Measurements from ENCODE around the gene KIF25.

- TF ChIP-seq EP300 (conservative IDR thresholded peaks at IDR 0.05; ENCODE audit: poor library complexity, severe bottlenecking) (no peak), CTCF (IDR thresholded peaks at IDR 0.05; ENCODE audit: poor library complexity, severe bottlenecking) (no peak)
These were observed 66.0 kb downstream of the KIF25 start for GRCh38 chr6:168063431-168063830.
